T-cell (primary cell): ENCODE results near the gene B4GAT1. TPM values are rescaled to one million over a fixed set of nuclear protein-coding genes. Genes with fewer than 3 reads are reported as not detected.

Experiments
- ATAC-seq, 4 experiments: fragments of 200-7000 bp in 3 of 4; fragments of 150-1000 bp in 1 of 4; cut with Tn5 transposase; replicated peaks in 1 of 4; 1 replicate in 3 of 4; 2 replicates in 1 of 4; pipeline ENCODE4 v1.10.0; 2021; ENCODE audit warnings: moderate library complexity in 3 of 4, mild to moderate bottlenecking in 2 of 4, moderate number of reproducible peaks in 1 of 4
- CTCF ChIA-PET, 2 donors: fragments of 300-600 bp; sonication (Branson Sonifier 250); formaldehyde crosslinking; loops; one replicate each; lab custom pipeline; 2022; ENCODE audit warnings: antibody characterized with exemption in 2 of 2; lab: Charles Lee
- POLR2A ChIA-PET, 2 donors: fragments of 300-600 bp; sonication (Branson Sonifier 250); formaldehyde crosslinking; loops; one replicate each; lab custom pipeline; 2022; ENCODE audit warnings: antibody characterized with exemption in 2 of 2; lab: Charles Lee
- DNase-seq, 35 experiments: peaks; one replicate each; pipeline versions ENCODE4 v3.0.0 to v3.0.0-alpha.2; 2013 to 2023
- H3K27ac ChIP-seq: one replicate; pipeline ENCODE4 v1.5.1; 2013; ENCODE audit warnings: low read length
- H3K27me3 ChIP-seq, 2 experiments: replicated peaks in 1 of 2; 1 replicate in 1 of 2; 2 replicates in 1 of 2; pipeline versions ENCODE4 v1.6.1 to v1.7.0; 2013; ENCODE audit warnings: low read length in 1 of 2, mixed read lengths in 1 of 2; ENCODE audit not compliant: control insufficient read depth in 2 of 2, insufficient read depth in 2 of 2; ENCODE audit errors: extremely low read depth in 1 of 2
- H3K36me3 ChIP-seq, 2 donors: 1 replicate in 1 of 2; 2 replicates in 1 of 2; pipeline versions ENCODE4 v1.6.1 to v1.7.0; 2013; ENCODE audit warnings: low read length in 1 of 2; ENCODE audit not compliant: control insufficient read depth in 2 of 2, insufficient read depth in 1 of 2; ENCODE audit errors: extremely low read depth in 1 of 2
- H3K4me1 ChIP-seq, 2 experiments: 1 replicate in 1 of 2; 2 replicates in 1 of 2; pipeline versions ENCODE4 v1.6.1 to v1.7.0; 2013; ENCODE audit warnings: low read length in 2 of 2, mixed read lengths in 1 of 2; ENCODE audit not compliant: insufficient read depth in 2 of 2, control insufficient read depth in 1 of 2; ENCODE audit errors: extremely low read depth in 1 of 2
- H3K4me3 ChIP-seq, 2 donors: 1 replicate in 1 of 2; 2 replicates in 1 of 2; pipeline versions ENCODE4 v1.5.1 to v1.7.0; 2013; ENCODE audit warnings: mild to moderate bottlenecking in 2 of 2, low read length in 1 of 2, moderate library complexity in 1 of 2; ENCODE audit not compliant: control insufficient read depth in 1 of 2; ENCODE audit errors: extremely low read depth in 1 of 2
- H3K9me3 ChIP-seq: 2 replicates; pipeline ENCODE4 v1.7.0; 2013
- H3K27ac Mint-ChIP-seq, 2 donors: one replicate each; pipeline ENCODE4 v1.8.0; 2020 to 2021; ENCODE audit warnings: mild to moderate bottlenecking in 2 of 2, mixed read lengths in 2 of 2
- H3K27me3 Mint-ChIP-seq, 2 donors: one replicate each; pipeline ENCODE4 v1.8.0; 2021 to 2022; ENCODE audit warnings: mixed read lengths in 2 of 2
- H3K36me3 Mint-ChIP-seq: one replicate; pipeline ENCODE4 v1.8.0; 2021; ENCODE audit warnings: mixed read lengths
- H3K4me1 Mint-ChIP-seq, 3 donors: one replicate each; pipeline ENCODE4 v1.8.0; 2020 to 2022; ENCODE audit warnings: mixed read lengths in 3 of 3, mild to moderate bottlenecking in 1 of 3
- H3K4me3 Mint-ChIP-seq, 3 donors: one replicate each; pipeline ENCODE4 v1.8.0; 2020 to 2022; ENCODE audit warnings: mild to moderate bottlenecking in 3 of 3, mixed read lengths in 3 of 3, moderate library complexity in 3 of 3
- H3K9me3 Mint-ChIP-seq, 3 donors: one replicate each; pipeline ENCODE4 v1.8.0; 2020 to 2022; ENCODE audit warnings: mixed read lengths in 3 of 3
- WGBS: methylation state at CpG from one replicate; pipeline ENCODE4 v1.1.5; 2013; ENCODE audit warnings: missing lambda C conversion rate; ENCODE audit not compliant: insufficient coverage; 5-methylcytosine and 5-hydroxymethylcytosine counted together
- total RNA-seq, 35 experiments: library from RNA in 6 of 35; stranded (reverse) in 6 of 35; fragments of 120-200 nt in 1 of 35; gene quantifications; one replicate each; pipeline versions ENCODE4 v1.2.1 to v1.2.4 and lab custom pipeline; 2013 to 2026

Gene B4GAT1
- total RNA-seq, 5 donors from 2014 or later (not counting 1 experiment from before 2014, with no cell fraction given) = 4.0 to 9.2 (median 7.9) TPM

DNA sequence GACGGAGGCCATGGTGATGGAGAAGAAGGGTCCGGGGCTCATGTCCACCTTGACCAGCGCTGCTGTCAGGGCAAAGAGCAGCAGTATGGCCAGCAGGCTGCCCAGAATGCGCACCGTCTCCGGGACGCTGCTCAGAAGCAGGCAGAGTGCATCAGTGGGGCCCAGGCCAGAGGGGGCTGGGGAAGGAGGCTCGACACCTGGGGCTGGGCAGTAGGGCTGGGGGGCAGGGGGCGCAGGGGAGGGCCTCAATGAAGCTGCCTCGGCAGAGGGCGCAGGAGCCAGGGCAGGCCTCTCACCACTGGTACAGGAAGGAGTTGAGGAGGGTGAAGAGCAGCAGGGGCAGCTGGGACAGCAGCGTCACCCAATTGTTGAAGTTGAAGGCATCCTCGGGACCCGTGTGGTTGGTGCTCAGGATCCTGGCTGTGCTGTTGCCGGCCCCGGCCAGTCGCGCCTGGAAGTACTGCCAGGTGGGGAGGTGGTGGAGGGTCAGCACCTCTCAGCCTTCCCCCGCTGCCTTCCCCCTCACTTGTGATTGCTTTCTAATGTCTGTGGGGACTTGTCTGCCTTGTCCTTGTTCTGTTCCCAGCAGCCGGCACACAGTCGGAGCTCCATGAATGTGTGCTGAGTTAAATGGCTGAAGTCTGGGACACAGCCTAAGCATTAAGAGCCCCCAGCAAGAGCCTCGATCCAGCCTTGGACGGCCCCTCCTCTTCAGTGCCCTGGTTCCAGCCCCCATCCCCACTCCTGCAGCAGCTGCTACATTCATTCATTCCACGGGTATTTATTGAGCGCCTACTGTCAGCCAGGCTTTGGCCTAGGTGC lies 21.9 kb upstream of the B4GAT1 start:
- Mint-ChIP-seq H3K27ac (peak overlapping the region in 1 of 2 donors; percentile 55), H3K27me3 (no peaks in the 10 kb centered on the region), H3K4me3 (peak overlapping the region; percentile 47 to 89 (median 81)), H3K9me3 (no peaks in the 10 kb centered on the region), H3K4me1 (peaks cover 0 to 17% (median 13%) of the 10 kb centered on the region in 3 donors), H3K36me3 (no peaks in the 10 kb centered on the region)
- ChIA-PET POLR2A (no interaction called here), CTCF (no interaction called here)
- H3K9me3 ChIP-seq = no peaks in the 10 kb centered on the region
- no peak overlapping the region for H3K27ac ChIP-seq
- DNase-seq = no peak
- no peak overlapping the region for H3K4me3 ChIP-seq
- no peak for ATAC-seq
- H3K4me1 ChIP-seq = peaks cover 6 to 15% of the 10 kb centered on the region in 2 experiments
- 92% methylated on average over 17 of the region's 25 CpGs for WGBS
- H3K36me3 ChIP-seq = peaks cover 0 to 21% of the 10 kb centered on the region in 2 donors
- H3K27me3 ChIP-seq = no peaks in the 10 kb centered on the region

DNA sequence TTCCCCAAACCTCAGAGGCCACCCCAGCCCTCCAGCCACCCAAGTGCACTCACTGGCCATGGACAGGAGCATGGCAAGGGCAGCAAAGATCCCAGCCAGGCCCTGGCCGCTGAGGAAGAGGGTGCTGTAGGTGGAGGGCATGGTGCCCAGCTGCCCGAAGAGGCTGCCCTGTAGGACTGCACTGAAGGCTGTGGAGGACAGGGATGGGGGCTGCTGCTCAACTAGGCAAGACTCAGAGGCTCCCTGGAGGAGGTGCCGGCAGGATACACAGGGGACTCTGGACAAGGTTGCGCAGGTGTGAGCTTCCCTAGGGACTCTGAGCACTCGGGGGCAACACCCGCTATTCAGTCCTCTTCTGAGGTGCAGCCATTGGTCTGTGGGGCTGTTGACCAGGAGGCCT lies 21.1 kb upstream of the B4GAT1 start:
- no peaks in the 10 kb centered on the region for H3K9me3 ChIP-seq
- no peak for DNase-seq
- no peak overlapping the region for H3K27ac ChIP-seq
- POLR2A ChIA-PET = no interaction called here
- no peaks in the 10 kb centered on the region for H3K27me3 ChIP-seq
- CTCF ChIA-PET = interaction anchor here in 1 of 2 donors (0.6 kb wide), 1 partner anchor 10 kb away, joined by 17 read pairs; no protein-coding TSS in a partner anchor
- no peak overlapping the region for H3K4me3 ChIP-seq
- peaks cover 0 to 17% (median 13%) of the 10 kb centered on the region in 3 donors for H3K4me1 Mint-ChIP-seq
- no peak for ATAC-seq
- H3K4me3 Mint-ChIP-seq = peak overlapping the region in 1 of 3 donors; percentile 44
- peaks cover 0 to 21% of the 10 kb centered on the region in 2 donors for H3K36me3 ChIP-seq
- no peaks in the 10 kb centered on the region for H3K36me3 Mint-ChIP-seq
- peaks cover 6 to 15% of the 10 kb centered on the region in 2 experiments for H3K4me1 ChIP-seq
- no peaks in the 10 kb centered on the region for H3K9me3 Mint-ChIP-seq
- no peak overlapping the region for H3K27ac Mint-ChIP-seq
- H3K27me3 Mint-ChIP-seq = no peaks in the 10 kb centered on the region
- 98% methylated on average over 5 of the region's 6 CpGs for WGBS

DNA sequence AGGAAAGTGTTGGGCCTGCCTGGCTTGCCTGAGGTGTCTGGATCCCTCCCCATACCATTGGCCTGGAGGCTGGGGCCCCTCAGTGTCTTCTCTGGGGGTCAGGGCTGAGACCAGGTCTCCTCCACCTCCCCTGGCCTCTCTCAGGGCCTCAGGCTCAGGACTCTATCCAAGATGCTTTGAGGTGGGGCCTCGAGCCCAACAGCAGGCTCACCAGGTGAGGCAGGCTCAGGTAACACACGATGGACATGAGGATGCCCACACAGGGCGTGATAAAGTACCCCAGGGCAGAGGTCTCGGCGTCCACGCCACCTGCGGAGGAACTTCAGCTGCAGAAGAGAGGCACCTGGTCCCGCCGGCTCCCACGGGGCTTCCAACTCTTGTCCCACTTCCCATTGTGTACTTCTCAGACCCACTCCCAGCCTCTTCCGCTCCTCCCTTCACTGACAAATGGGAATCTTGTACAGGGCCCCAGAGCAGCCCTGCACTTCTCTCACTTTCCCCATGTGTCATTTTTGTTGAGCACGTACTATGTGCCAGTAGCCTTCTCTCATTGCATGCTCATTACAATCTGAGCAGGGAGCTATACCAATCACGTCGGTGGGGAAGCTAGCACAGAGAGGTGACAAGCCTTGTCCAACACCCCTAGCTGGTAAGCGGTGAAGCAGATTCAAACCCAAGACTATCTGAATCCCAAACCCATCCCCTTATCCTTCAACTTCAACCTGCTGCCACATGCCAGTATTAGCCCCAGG lies 20.3 kb upstream of the B4GAT1 start:
- no peak for ATAC-seq
- ChIA-PET CTCF (interaction anchor here in 1 of 2 donors (0.6 kb wide), 1 partner anchor 11 kb away, joined by 17 read pairs; no protein-coding TSS in a partner anchor), POLR2A (interaction anchor here in 1 of 2 donors (0.6 kb wide), 1 partner anchor 21 kb away, joined by 3 read pairs; no protein-coding TSS in a partner anchor)
- H3K9me3 Mint-ChIP-seq = no peaks in the 10 kb centered on the region
- DNase-seq = no peak
- Histone ChIP-seq H3K4me1 (peaks cover 3 to 14% of the 10 kb centered on the region in 2 experiments), H3K27ac (no peak overlapping the region), H3K4me3 (no peak overlapping the region), H3K27me3 (no peaks in the 10 kb centered on the region), H3K36me3 (peaks cover under 1 to 24% of the 10 kb centered on the region in 2 donors), H3K9me3 (no peaks in the 10 kb centered on the region)
- H3K4me3 Mint-ChIP-seq = no peak overlapping the region
- no peak overlapping the region for H3K27ac Mint-ChIP-seq
- H3K4me1 Mint-ChIP-seq = peaks cover 0 to 14% (median 12%) of the 10 kb centered on the region in 3 donors
- no peaks in the 10 kb centered on the region for H3K36me3 Mint-ChIP-seq
- 93% methylated on average over 15 of the region's 15 CpGs for WGBS
- no peaks in the 10 kb centered on the region for H3K27me3 Mint-ChIP-seq

DNA sequence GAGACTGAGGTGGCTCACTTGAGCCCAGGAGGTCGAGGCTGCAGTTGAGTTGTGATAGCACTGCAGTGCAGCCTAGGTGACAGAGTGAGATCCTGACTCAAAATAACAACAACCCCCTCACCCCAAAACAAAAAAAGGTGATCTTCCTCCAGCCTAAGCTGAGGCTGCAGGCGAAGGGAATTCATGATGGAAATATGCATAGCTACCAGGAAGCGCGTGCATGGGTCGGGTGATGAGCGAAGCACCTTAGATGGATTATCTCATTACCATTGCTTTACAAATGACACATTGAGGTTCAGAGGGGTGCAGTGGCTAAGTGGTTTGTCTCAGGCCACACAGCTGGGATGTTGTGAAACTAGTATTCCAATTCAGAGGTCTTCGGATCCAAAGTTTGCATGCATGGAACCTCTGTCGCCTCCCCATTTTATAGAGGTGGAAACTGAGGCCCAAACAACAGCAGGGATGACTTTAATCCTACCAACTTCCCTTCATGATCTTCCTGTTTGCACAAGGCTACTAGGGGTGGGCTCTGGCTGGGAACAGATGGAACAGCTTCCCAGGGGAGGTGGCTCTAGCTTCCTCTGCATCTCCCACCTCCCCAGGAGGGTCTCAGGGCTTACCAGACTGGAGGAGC lies 19.5 kb upstream of the B4GAT1 start:
- WGBS = no CpG with 5 or more reads among the region's 8 CpGs
- H3K4me1 ChIP-seq = peaks cover 0 to 9% of the 10 kb centered on the region in 2 experiments
- DNase-seq (no peak), ATAC-seq (no peak)
- H3K9me3 Mint-ChIP-seq = no peaks in the 10 kb centered on the region
- H3K4me3 Mint-ChIP-seq = no peak overlapping the region
- peaks cover 0 to 8% (median 6%) of the 10 kb centered on the region in 3 donors for H3K4me1 Mint-ChIP-seq
- H3K27me3 Mint-ChIP-seq = no peaks in the 10 kb centered on the region
- peaks cover 3 to 26% of the 10 kb centered on the region in 2 donors for H3K36me3 ChIP-seq
- ChIA-PET POLR2A (interaction anchor here (0.6 kb wide), 2 partner anchors 21 to 142 kb away, joined by 3 read pairs; no protein-coding TSS in a partner anchor), CTCF (no interaction called here)
- no peak overlapping the region for H3K4me3 ChIP-seq
- H3K27ac ChIP-seq = no peak overlapping the region
- H3K27me3 ChIP-seq = no peaks in the 10 kb centered on the region
- peak overlapping the region in 1 of 2 donors; percentile 16 for H3K27ac Mint-ChIP-seq
- no peaks in the 10 kb centered on the region for H3K36me3 Mint-ChIP-seq
- no peaks in the 10 kb centered on the region for H3K9me3 ChIP-seq

DNA sequence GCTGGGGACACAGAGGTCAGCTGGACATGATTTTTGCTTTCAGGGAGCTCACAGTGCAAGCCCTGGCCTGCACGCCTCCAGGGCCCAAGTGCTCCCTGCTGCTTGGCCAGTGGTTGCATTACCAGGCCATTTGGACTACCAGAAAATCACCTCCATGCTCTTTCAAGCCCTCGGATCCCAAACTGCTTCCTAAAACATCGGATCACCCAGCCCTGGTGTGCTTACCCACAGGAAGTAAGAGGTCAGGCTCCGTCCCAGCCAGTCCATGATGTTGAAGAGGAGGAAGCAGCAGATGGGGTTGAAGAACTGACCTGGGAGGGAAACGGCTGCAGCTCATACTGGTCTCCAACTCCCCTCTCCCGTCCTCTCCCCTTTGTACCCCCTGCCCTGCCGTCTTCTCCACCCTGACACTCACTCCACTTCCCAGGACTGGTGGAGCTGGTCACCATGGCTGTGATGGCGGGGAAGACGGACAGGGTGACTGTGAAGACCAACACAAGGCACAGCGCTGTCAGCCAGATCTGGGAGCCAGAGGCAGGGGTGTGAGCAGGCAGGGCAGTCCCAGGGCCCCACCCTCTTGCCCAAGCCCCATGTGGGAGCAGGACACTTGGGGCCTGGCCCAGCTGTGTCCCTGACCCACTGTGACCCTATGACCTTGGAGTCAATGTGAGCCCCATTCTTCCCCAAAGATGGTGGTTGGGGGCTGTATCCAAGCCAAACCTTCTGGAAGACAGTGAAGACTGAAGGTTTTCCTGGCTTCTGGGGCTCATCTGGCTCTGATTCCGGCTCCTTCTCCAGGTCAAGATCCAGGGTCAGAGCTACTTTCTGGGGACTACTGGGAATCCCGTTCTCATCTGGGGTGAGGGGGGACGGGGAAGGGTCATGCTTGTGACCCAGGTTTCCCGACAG lies 18.5 kb upstream of the B4GAT1 start:
- peaks cover 0 to 8% (median 6%) of the 10 kb centered on the region in 3 donors for H3K4me1 Mint-ChIP-seq
- CTCF ChIA-PET = interaction anchor here in 1 of 2 donors (0.9 kb wide), 1 partner anchor 19 kb away, joined by 4 read pairs; no protein-coding TSS in a partner anchor
- no peaks in the 10 kb centered on the region for H3K36me3 Mint-ChIP-seq
- H3K27me3 ChIP-seq = no peaks in the 10 kb centered on the region
- WGBS = 90% methylated on average over 10 of the region's 14 CpGs
- no peak overlapping the region for H3K27ac ChIP-seq
- DNase-seq (no peak), ATAC-seq (no peak)
- peak overlapping the region in 1 of 2 donors; percentile 39 for H3K27ac Mint-ChIP-seq
- H3K4me1 ChIP-seq = peaks cover 0 to 4% of the 10 kb centered on the region in 2 experiments
- H3K4me3 ChIP-seq = no peak overlapping the region
- peaks cover 3 to 26% of the 10 kb centered on the region in 2 donors for H3K36me3 ChIP-seq
- POLR2A ChIA-PET = no interaction called here
- H3K27me3 Mint-ChIP-seq = no peaks in the 10 kb centered on the region
- no peaks in the 10 kb centered on the region for H3K9me3 ChIP-seq
- no peaks in the 10 kb centered on the region for H3K9me3 Mint-ChIP-seq
- H3K4me3 Mint-ChIP-seq = no peak overlapping the region
